Hematopoietic multipotent progenitor cell (in vitro differentiated cells): ENCODE measurements around the gene GREM2. TPM values are rescaled to one million over a fixed set of nuclear protein-coding genes. Genes with fewer than 3 reads are reported as not detected.

ENCODE experiments used
- DNase-seq, 3 donors: peaks; one replicate each; pipeline ENCODE4 v3.0.0-alpha.2; 2011 to 2015; ENCODE audit warnings: low read depth in 2 of 3, low spot score in 2 of 3
- total RNA-seq: library from RNA; depleted of rRNA; stranded (reverse); fragments of >200 nt; gene quantifications from one replicate; pipeline ENCODE4 v1.2.3, GENCODE V29; 2012

GREM2 gene
- total RNA-seq, 1 donor, result not detected

- DNase-seq, result no peak
Observed at GRCh38 chr1:240611228-240611618, 732 bp downstream of the GREM2 start.

GRCh38 chr1:240610636-240611035, 1.3 kb downstream of the GREM2 start:
- DNase-seq, result no peak

- DNase-seq, result no peak
Observed at GRCh38 chr1:240609527-240610060, 2.4 kb downstream of the GREM2 start.

- DNase-seq, result no peak
Observed at GRCh38 chr1:240608707-240609106, 3.2 kb downstream of the GREM2 start.

- DNase-seq, result no peak
Observed at GRCh38 chr1:240607006-240607405, 4.9 kb downstream of the GREM2 start.

- no peak for DNase-seq
Observed at GRCh38 chr1:240602189-240602588, 9.8 kb downstream of the GREM2 start.

- DNase-seq, result no peak
Observed at GRCh38 chr1:240599830-240600229, 12.1 kb downstream of the GREM2 start.

GRCh38 chr1:240599299-240599698, 12.7 kb downstream of the GREM2 start:
- DNase-seq, result no peak

- no peak for DNase-seq
Observed at GRCh38 chr1:240598216-240599001, 13.5 kb downstream of the GREM2 start.

- DNase-seq, result no peak
Observed at GRCh38 chr1:240597153-240597745, 14.7 kb downstream of the GREM2 start.

- DNase-seq, result no peak
Observed at GRCh38 chr1:240595476-240595875, 16.5 kb downstream of the GREM2 start.

GRCh38 chr1:240591564-240591963, 20.4 kb downstream of the GREM2 start:
- no peak for DNase-seq

GRCh38 chr1:240591078-240591477, 20.9 kb downstream of the GREM2 start:
- DNase-seq, result no peak

- DNase-seq, result no peak
Observed at GRCh38 chr1:240589585-240590110, 22.3 kb downstream of the GREM2 start.

- DNase-seq, result no peak
Observed at GRCh38 chr1:240586006-240586405, 25.9 kb downstream of the GREM2 start.

GRCh38 chr1:240582953-240583352, 29.0 kb downstream of the GREM2 start:
- no peak for DNase-seq

GRCh38 chr1:240579511-240579910, 32.4 kb downstream of the GREM2 start:
- DNase-seq, result no peak

- DNase-seq, result no peak
Observed at GRCh38 chr1:240577095-240577494, 34.9 kb downstream of the GREM2 start.

- DNase-seq, result peak; percentile 17 to 81 (median 59)
Observed at GRCh38 chr1:240575981-240576662, 35.8 kb downstream of the GREM2 start.

- DNase-seq, result no peak
Observed at GRCh38 chr1:240572328-240572727, 39.6 kb downstream of the GREM2 start.

- DNase-seq, result no peak
Observed at GRCh38 chr1:240571782-240572181, 40.2 kb downstream of the GREM2 start.
